ENCODE measurements around the gene NDUFB2. TPM values are rescaled to one million over a fixed set of nuclear protein-coding genes. Genes with fewer than 3 reads are reported as not detected.
"Not testable (repeated sequence)": the region's sequence is repeated elsewhere in the genome, so short reads cannot be mapped to it uniquely, and the experiment has no call there.

The NDUFB2 gene
- total RNA-seq, 4 donors from 2014 or later = 153 to 309 (median 188) TPM

GRCh38 chr7:140698477-140698876 is 2.0 kb downstream of the NDUFB2 start:
- intact Hi-C loops (cut with DNase I; ENCODE audit: low total_unique reads) = no loop called here
- no peak for TF ChIP-seq CTCF (IDR thresholded peaks at IDR 0.05)
- no peak for TF ChIP-seq POLR2A (IDR thresholded peaks at IDR 0.05)
- WGBS, 2 donors = 87 to 88% methylated on average over 8 of the region's 8 CpGs
- DNase-seq (ENCODE audit: low spot score in 2 of 2) = no peak
- no peak overlapping the region for H3K4me3 ChIP-seq (ENCODE audit: low read depth, poor library complexity, severe bottlenecking)

GRCh38 chr7:140702774-140703173 is 6.3 kb downstream of the NDUFB2 start:
- intact Hi-C loops (cut with DNase I; ENCODE audit: low total_unique reads) = no loop called here
- TF ChIP-seq POLR2A (IDR thresholded peaks at IDR 0.05) = no peak
- no peak for TF ChIP-seq CTCF (IDR thresholded peaks at IDR 0.05)
- WGBS, 2 donors = 87 to 92% methylated on average over 10 of the region's 10 CpGs
- DNase-seq (ENCODE audit: low spot score in 2 of 2) = no peak
- no peak overlapping the region for H3K4me3 ChIP-seq (ENCODE audit: low read depth, poor library complexity, severe bottlenecking)

- 85 to 93% methylated on average over 2 of the region's 2 CpGs for WGBS, 2 donors
- intact Hi-C loops (cut with DNase I; ENCODE audit: low total_unique reads) = no loop called here
- H3K4me3 ChIP-seq (ENCODE audit: low read depth, poor library complexity, severe bottlenecking) = no peak overlapping the region
- DNase-seq (ENCODE audit: low spot score in 2 of 2) = no peak
- TF ChIP-seq CTCF (IDR thresholded peaks at IDR 0.05) (no peak), POLR2A (IDR thresholded peaks at IDR 0.05) (no peak)
These were observed 7.7 kb downstream of the NDUFB2 start for GRCh38 chr7:140704205-140704604.

- no peak for TF ChIP-seq POLR2A (IDR thresholded peaks at IDR 0.05)
- no peak for TF ChIP-seq CTCF (IDR thresholded peaks at IDR 0.05)
- no peak for DNase-seq (ENCODE audit: low spot score in 2 of 2)
- intact Hi-C loops (cut with DNase I; ENCODE audit: low total_unique reads) = no loop called here
- no peak overlapping the region for H3K4me3 ChIP-seq (ENCODE audit: low read depth, poor library complexity, severe bottlenecking)
- 90 to 93% methylated on average over 5 of the region's 5 CpGs for whole genome bisulfite sequencing, 2 donors
These were observed 10.6 kb downstream of the NDUFB2 start for GRCh38 chr7:140707132-140707531.

GRCh38 chr7:140708764-140709163 is 12.3 kb downstream of the NDUFB2 start:
- H3K4me3 ChIP-seq (ENCODE audit: low read depth, poor library complexity, severe bottlenecking); DNase-seq (ENCODE audit: low spot score in 2 of 2); intact Hi-C loops (cut with DNase I; ENCODE audit: low total_unique reads): not testable (repeated sequence)
- WGBS, 2 donors = 98% methylated on average over 4 of the region's 4 CpGs

- DNase-seq (ENCODE audit: low spot score in 2 of 2); intact Hi-C loops (cut with DNase I; ENCODE audit: low total_unique reads); H3K4me3 ChIP-seq (ENCODE audit: low read depth, poor library complexity, severe bottlenecking): not testable (repeated sequence)
These were observed 15.9 kb downstream of the NDUFB2 start for GRCh38 chr7:140712392-140712791.

GRCh38 chr7:140714331-140715040 is 18.0 kb downstream of the NDUFB2 start:
- DNase-seq (ENCODE audit: low spot score in 2 of 2) = no peak

More at GRCh38 chr7:140714331-140715040, 18.0 kb downstream of the NDUFB2 start:
- TF ChIP-seq CTCF (IDR thresholded peaks at IDR 0.05) (no peak), POLR2A (IDR thresholded peaks at IDR 0.05) (no peak)
- intact Hi-C loops (cut with DNase I; ENCODE audit: low total_unique reads) = no loop called here
- 91 to 95% methylated on average over 10 of the region's 10 CpGs for WGBS, 2 donors
- H3K4me3 ChIP-seq (ENCODE audit: low read depth, poor library complexity, severe bottlenecking) = no peak overlapping the region
